Measurements from ENCODE around the gene GFPT2.

DNA sequence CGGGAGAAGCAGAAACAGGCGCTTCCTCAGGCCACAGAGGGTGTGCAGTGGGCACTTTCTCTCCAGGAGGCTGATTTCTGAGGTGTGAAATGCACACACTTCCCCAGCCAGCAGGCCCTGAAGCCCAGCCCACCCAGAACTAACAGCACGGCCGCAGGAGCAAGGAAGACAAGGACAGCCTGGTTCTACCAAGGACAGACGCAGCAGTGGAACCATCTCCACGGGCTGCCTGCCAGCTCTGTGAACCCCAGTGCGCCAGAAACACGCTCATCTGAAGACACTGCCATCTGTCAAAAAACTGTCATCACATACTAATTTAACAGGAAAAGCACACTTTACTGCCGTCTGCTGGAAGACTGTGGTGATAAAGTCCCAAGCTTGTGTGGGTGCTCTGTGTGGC is 102.0 kb downstream of the GFPT2 start:
- TF ChIP-seq, protein P1, sequence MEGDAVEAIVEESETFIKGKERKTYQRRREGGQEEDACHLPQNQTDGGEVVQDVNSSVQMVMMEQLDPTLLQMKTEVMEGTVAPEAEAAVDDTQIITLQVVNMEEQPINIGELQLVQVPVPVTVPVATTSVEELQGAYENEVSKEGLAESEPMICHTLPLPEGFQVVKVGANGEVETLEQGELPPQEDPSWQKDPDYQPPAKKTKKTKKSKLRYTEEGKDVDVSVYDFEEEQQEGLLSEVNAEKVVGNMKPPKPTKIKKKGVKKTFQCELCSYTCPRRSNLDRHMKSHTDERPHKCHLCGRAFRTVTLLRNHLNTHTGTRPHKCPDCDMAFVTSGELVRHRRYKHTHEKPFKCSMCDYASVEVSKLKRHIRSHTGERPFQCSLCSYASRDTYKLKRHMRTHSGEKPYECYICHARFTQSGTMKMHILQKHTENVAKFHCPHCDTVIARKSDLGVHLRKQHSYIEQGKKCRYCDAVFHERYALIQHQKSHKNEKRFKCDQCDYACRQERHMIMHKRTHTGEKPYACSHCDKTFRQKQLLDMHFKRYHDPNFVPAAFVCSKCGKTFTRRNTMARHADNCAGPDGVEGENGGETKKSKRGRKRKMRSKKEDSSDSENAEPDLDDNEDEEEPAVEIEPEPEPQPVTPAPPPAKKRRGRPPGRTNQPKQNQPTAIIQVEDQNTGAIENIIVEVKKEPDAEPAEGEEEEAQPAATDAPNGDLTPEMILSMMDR (IDR thresholded peaks at IDR 0.05 in 4 of 5, conservative IDR thresholded peaks at IDR 0.05 in 1 of 5): no peak
- TF ChIP-seq POLR2A (IDR thresholded peaks at IDR 0.05): no peak

All from gastrocnemius medialis (tissue), 4 donors.